H1 (cell line): ENCODE data around the gene PELI2. TPM values are rescaled to one million over a fixed set of nuclear protein-coding genes. Genes with fewer than 3 reads are reported as not detected.
A peak's percentile ranks its signal among the peaks of the same experiment; 100 is the strongest.

Source experiments
- CTCF ChIA-PET: fragments of 300-600 bp; sonication (Branson Sonifier 250); formaldehyde crosslinking; loops from one replicate; lab custom pipeline; 2021; ENCODE audit not compliant: partially characterized antibody; lab: Charles Lee
- POLR2A ChIA-PET: fragments of 300-600 bp; sonication (Branson Sonifier 250); formaldehyde crosslinking; loops from one replicate; lab custom pipeline; 2021; ENCODE audit warnings: inconsistent platforms; ENCODE audit not compliant: partially characterized antibody; lab: Charles Lee
- DNase-seq, 2 experiments: peaks; one replicate each; pipeline versions ENCODE4 v3.0.0 to v3.0.0-alpha.2; 2010 to 2022; ENCODE audit warnings: low spot score in 2 of 2, low read depth in 1 of 2, mixed read lengths in 1 of 2
- FAIRE-seq: peaks from 2 replicates; lab custom pipeline; 2011; peaks lifted over from hg19 to GRCh38; lab: Jason Lieb, UNC
- H2AFZ ChIP-seq: 2 replicates; pipeline ENCODE4 v1.8.1; 2012; ENCODE audit warnings: low read length, inconsistent platforms
- H2AK5ac ChIP-seq: 2 replicates; pipeline ENCODE4 v1.6.1; 2013; ENCODE audit warnings: low read depth, low read length
- H2BK120ac ChIP-seq: replicated peaks from 2 replicates; pipeline ENCODE3; 2013; ENCODE audit warnings: low read depth, low read length, inconsistent platforms
- H2BK12ac ChIP-seq: 2 replicates; pipeline ENCODE4 v1.6.1; 2013; ENCODE audit warnings: low read depth, low read length
- H2BK15ac ChIP-seq: 2 replicates; pipeline ENCODE4 v1.6.1; 2013; ENCODE audit warnings: low read length
- H2BK20ac ChIP-seq: 2 replicates; pipeline ENCODE4 v1.6.1; 2013; ENCODE audit warnings: low read length
- H2BK5ac ChIP-seq: 2 replicates; pipeline ENCODE4 v1.6.1; 2013; ENCODE audit warnings: low read depth, low read length
- H3K14ac ChIP-seq: 2 replicates; pipeline ENCODE4 v1.6.1; 2013; ENCODE audit warnings: inconsistent platforms; ENCODE audit not compliant: insufficient read length
- H3K18ac ChIP-seq: 2 replicates; pipeline ENCODE4 v1.6.1; 2013; ENCODE audit warnings: low read length; ENCODE audit errors: extremely low read depth
- H3K23ac ChIP-seq: 2 replicates; pipeline ENCODE4 v1.6.1; 2013; ENCODE audit warnings: inconsistent platforms; ENCODE audit not compliant: insufficient read length
- H3K23me2 ChIP-seq: 2 replicates; pipeline ENCODE4 v1.6.1; 2013; ENCODE audit warnings: low read depth, low read length
- H3K27ac ChIP-seq: 2 replicates; pipeline ENCODE4 v1.6.1; 2011; ENCODE audit warnings: low read depth, low read length, inconsistent platforms
- H3K27me3 ChIP-seq, 4 experiments: replicated peaks in 1 of 4; 1 replicate in 1 of 4; 2 replicates in 3 of 4; pipeline versions ENCODE4 v1.6.1 to v1.8.1; 2011 to 2013; ENCODE audit warnings: low read length in 3 of 4, mild to moderate bottlenecking in 3 of 4, inconsistent platforms in 2 of 4, mixed read lengths in 2 of 4, moderate library complexity in 1 of 4; ENCODE audit not compliant: control insufficient read depth in 3 of 4, insufficient read depth in 3 of 4; ENCODE audit errors: extremely low read depth in 1 of 4
- H3K36me3 ChIP-seq, 4 experiments: 2 replicates each; pipeline versions ENCODE4 v1.6.1 to v1.8.1; 2011 to 2013; ENCODE audit warnings: mild to moderate bottlenecking in 4 of 4, low read length in 3 of 4, moderate library complexity in 2 of 4, control low read depth in 1 of 4, inconsistent platforms in 1 of 4; ENCODE audit not compliant: insufficient read depth in 4 of 4, control insufficient read depth in 2 of 4
- H3K4ac ChIP-seq: replicated peaks from 2 replicates; pipeline ENCODE3; 2013; ENCODE audit warnings: low read length, low read depth, mixed read lengths, inconsistent platforms; ENCODE audit not compliant: insufficient read length
- H3K4me1 ChIP-seq, 4 experiments: replicated peaks in 1 of 4; 1 replicate in 1 of 4; 2 replicates in 3 of 4; pipeline versions ENCODE4 v1.6.1 to v1.8.1; 2011 to 2013; ENCODE audit warnings: low read length in 3 of 4, inconsistent platforms in 2 of 4, mixed read lengths in 1 of 4; ENCODE audit not compliant: insufficient read depth in 4 of 4, control insufficient read depth in 3 of 4
- H3K4me2 ChIP-seq, 2 experiments: 2 replicates each; pipeline versions ENCODE4 v1.6.1 to v1.8.1; 2011 to 2013; ENCODE audit warnings: low read depth in 2 of 2, low read length in 2 of 2, control low read depth in 1 of 2, inconsistent platforms in 1 of 2, mild to moderate bottlenecking in 1 of 2; ENCODE audit not compliant: insufficient read depth in 1 of 2
- H3K4me3 ChIP-seq, 4 experiments: fragments of 200-600, 300-600 bp in 1 of 4; sonication (generic), shearing (Covaris generic), sonication (Bioruptor Twin) in 1 of 4; 2 replicates each; pipeline versions ENCODE4 v1.5.1 to v1.8.1; 2011 to 2016; ENCODE audit warnings: low read length in 4 of 4, low read depth in 3 of 4, control low read depth in 2 of 4, inconsistent platforms in 2 of 4, mild to moderate bottlenecking in 2 of 4, mixed read lengths in 1 of 4, moderate library complexity in 1 of 4; ENCODE audit not compliant: insufficient read depth in 2 of 4; ENCODE audit errors: extremely low read depth in 1 of 4
- H3K56ac ChIP-seq: replicated peaks from 2 replicates; pipeline ENCODE3; 2013; ENCODE audit warnings: low read depth, mild to moderate bottlenecking, mixed read lengths, low read length, inconsistent platforms; ENCODE audit not compliant: insufficient read length
- H3K79me1 ChIP-seq: 2 replicates; pipeline ENCODE4 v1.6.1; 2013; ENCODE audit warnings: low read depth, low read length, control low read depth
- H3K79me2 ChIP-seq, 2 experiments: 2 replicates each; pipeline versions ENCODE4 v1.6.1 to v1.8.1; 2012 to 2013; ENCODE audit warnings: low read length in 2 of 2, mild to moderate bottlenecking in 2 of 2, inconsistent platforms in 1 of 2; ENCODE audit not compliant: insufficient read depth in 2 of 2, control insufficient read depth in 1 of 2
- H3K9ac ChIP-seq, 4 experiments: replicated peaks in 1 of 4; 1 replicate in 1 of 4; 2 replicates in 3 of 4; pipeline versions ENCODE4 v1.6.1 to v1.8.1; 2011 to 2013; ENCODE audit warnings: low read depth in 3 of 4, low read length in 3 of 4, control low read depth in 2 of 4, mild to moderate bottlenecking in 2 of 4, moderate library complexity in 2 of 4, inconsistent platforms in 1 of 4; ENCODE audit errors: extremely low read depth in 1 of 4
- H3K9me3 ChIP-seq, 2 experiments: 2 replicates each; pipeline versions ENCODE4 v1.6.1 to v1.8.1; 2012 to 2013; ENCODE audit warnings: mild to moderate bottlenecking in 2 of 2, moderate library complexity in 2 of 2, control low read depth in 1 of 2, inconsistent platforms in 1 of 2, low read depth in 1 of 2, low read length in 1 of 2, mixed read lengths in 1 of 2; ENCODE audit not compliant: insufficient read depth in 2 of 2
- H4K20me1 ChIP-seq, 2 experiments: replicated peaks in 1 of 2; 2 replicates each; pipeline versions ENCODE3 to v1.8.1; 2011 to 2013; ENCODE audit warnings: inconsistent platforms in 2 of 2, low read length in 2 of 2, mild to moderate bottlenecking in 1 of 2; ENCODE audit not compliant: insufficient read depth in 2 of 2, control insufficient read depth in 1 of 2
- H4K5ac ChIP-seq: 2 replicates; pipeline ENCODE4 v1.6.1; 2013; ENCODE audit warnings: low read length, low read depth, mixed read lengths, inconsistent platforms; ENCODE audit not compliant: insufficient read length
- H4K8ac ChIP-seq: 2 replicates; pipeline ENCODE4 v1.8.0; 2013; ENCODE audit warnings: mild to moderate bottlenecking, moderate library complexity, low read length, inconsistent platforms; ENCODE audit not compliant: insufficient read depth; ENCODE audit errors: extremely low read depth
- H4K91ac ChIP-seq: replicated peaks from 2 replicates; pipeline ENCODE3; 2013; ENCODE audit warnings: low read length, mixed read lengths, inconsistent platforms; ENCODE audit not compliant: insufficient read length
- CBX5 ChIP-seq: fragments of 300-800, 300-1000 bp; sonication (generic); IDR thresholded peaks from 2 replicates; pipeline ENCODE4 v1.7.1; 2016; ENCODE audit warnings: antibody characterized with exemption, low read length, low read depth
- CTCF ChIP-seq, 3 experiments: IDR thresholded peaks; 1 replicate in 2 of 3; 2 replicates in 1 of 3; pipeline versions ENCODE4 v1.5.1 to v1.6.1; 2011; ENCODE audit warnings: low read length in 3 of 3, mild to moderate bottlenecking in 3 of 3, inconsistent platforms in 2 of 3, low read depth in 1 of 3, moderate library complexity in 1 of 3; ENCODE audit not compliant: insufficient read depth in 1 of 3; ENCODE audit errors: control extremely low read depth in 1 of 3
- EP300 ChIP-seq, 2 experiments: IDR thresholded peaks; 1 replicate in 1 of 2; 2 replicates in 1 of 2; pipeline ENCODE4 v1.6.1; 2011 to 2012; ENCODE audit warnings: low read depth in 2 of 2, low read length in 2 of 2, mild to moderate bottlenecking in 2 of 2, borderline replicate concordance in 1 of 2, inconsistent platforms in 1 of 2, moderate library complexity in 1 of 2
- FOSL1 ChIP-seq: IDR thresholded peaks from 2 replicates; pipeline ENCODE4 v1.6.1; 2011; ENCODE audit warnings: mild to moderate bottlenecking, low read depth, low read length, moderate library complexity; ENCODE audit not compliant: insufficient read depth
- JUND ChIP-seq: IDR thresholded peaks from 2 replicates; pipeline ENCODE4 v1.6.1; 2011; ENCODE audit warnings: mild to moderate bottlenecking, improper control_type of control experiment, low read length
- KDM1A ChIP-seq: fragments of 200-600, 300-600 bp; sonication (generic); IDR thresholded peaks from 2 replicates; pipeline ENCODE4 v1.7.1; 2016; ENCODE audit warnings: mild to moderate bottlenecking, low read length, borderline replicate concordance
- POLR2AphosphoS5 ChIP-seq: IDR thresholded peaks from 2 replicates; pipeline ENCODE4 v1.6.1; 2011; ENCODE audit warnings: low read depth, low read length
- SP4 ChIP-seq: IDR thresholded peaks from 2 replicates; pipeline ENCODE4 v1.6.1; 2012; ENCODE audit warnings: low read length, inconsistent platforms
- WGBS, 2 experiments: shearing (Covaris generic) in 1 of 2; methylation state at CpG; one replicate each; pipeline versions ENCODE4 v1.1.6 to v1.1.7; 2013 to 2015; ENCODE audit warnings: low lambda C conversion rate in 2 of 2, mixed read lengths in 2 of 2, inconsistent platforms in 1 of 2, low coverage in 1 of 2, missing lambda C conversion rate in 1 of 2; ENCODE audit not compliant: insufficient replicate concordance in 2 of 2, insufficient coverage in 1 of 2, insufficient read length in 1 of 2; ENCODE audit errors: extremely low coverage in 1 of 2, missing lambda C conversion rate in 1 of 2; 5-methylcytosine and 5-hydroxymethylcytosine counted together
- polyA plus RNA-seq, 7 experiments: library from polyadenylated mRNA; depleted of rRNA in 3 of 7; stranded (reverse) in 5 of 7; unstranded in 2 of 7; fragments of >200 nt in 5 of 7; fragments of 200-250 nt in 2 of 7; gene quantifications; 1 replicate in 5 of 7; 2 replicates in 1 of 7; 4 replicates in 1 of 7; pipeline versions ENCODE4 v1.2.1 to v1.2.3, GENCODE V29; 2011 to 2013; ENCODE audit warnings: missing spikeins in 2 of 7, mixed read lengths in 2 of 7
- total RNA-seq: library from RNA; stranded (reverse); fragmentation: NEBNext Ultra II Directional; extraction: Animal tissue kit (Norgen Biotek cat#: 25700); gene quantifications from 2 replicates; pipeline ENCODE4 v1.2.1, GENCODE V29; 2021
- TF ChIP-seq, protein P1 (sequence below): IDR thresholded peaks from 2 replicates; pipeline ENCODE4 v1.6.1; 2011; ENCODE audit warnings: low read depth, mild to moderate bottlenecking, low read length; ENCODE audit not compliant: insufficient read depth
- TF ChIP-seq, protein P2 (sequence below): IDR thresholded peaks from 2 replicates; pipeline ENCODE4 v1.6.1; 2012; ENCODE audit warnings: inconsistent platforms

The PELI2 gene
- total and polyA plus RNA-seq, 2 of the 8 experiments (the other 6 are each of a cell fraction or from before 2014, with no cell fraction given), result 14.6 to 25.7 TPM

DNA sequence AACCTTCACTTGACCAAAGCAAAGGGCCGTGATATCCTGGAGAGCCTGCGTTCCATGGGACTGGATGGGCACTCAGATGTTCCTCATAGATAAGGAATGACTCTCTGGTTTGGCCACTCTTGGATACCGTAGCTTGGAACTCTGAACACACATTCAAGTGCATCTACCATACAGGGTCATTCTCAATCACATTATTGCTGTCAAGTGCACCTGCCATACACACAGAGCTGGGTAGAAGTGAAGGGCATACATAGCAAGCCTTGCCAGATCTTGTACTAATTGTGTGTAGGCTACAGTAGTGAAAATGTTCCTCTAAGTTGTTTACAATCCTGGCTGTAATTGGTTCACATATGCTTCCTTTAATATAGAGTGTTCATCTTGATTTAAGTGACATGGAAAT is 58.3 kb downstream of the PELI2 start:
- H3K79me1 ChIP-seq, result peaks cover 5% of the 10 kb centered on the region
- POLR2A ChIA-PET, result no interaction called here
- no peak overlapping the region for H3K23ac ChIP-seq
- no peak overlapping the region for H3K9ac ChIP-seq
- no peaks in the 10 kb centered on the region for H3K23me2 ChIP-seq
- no peaks in the 10 kb centered on the region for H3K27me3 ChIP-seq
- no peak overlapping the region for H3K14ac ChIP-seq
- H3K4me2 ChIP-seq, result no peak overlapping the region
- peak; percentile 45 for FAIRE-seq
- H4K20me1 ChIP-seq, result peaks cover 0 to 7% of the 10 kb centered on the region in 2 experiments
- CTCF ChIA-PET, result interaction anchor here (0.7 to 1.8 kb wide), 3 partner anchors 44 to 379 kb away, joined by 3 to 4 read pairs (median 4); no protein-coding TSS in a partner anchor
- H2BK120ac ChIP-seq, result no peak overlapping the region
- H4K5ac ChIP-seq, result no peak overlapping the region
- H2AFZ ChIP-seq, result no peak overlapping the region
- H3K36me3 ChIP-seq, result no peaks in the 10 kb centered on the region
- no peak overlapping the region for H2BK5ac ChIP-seq
- H2AK5ac ChIP-seq, result no peak overlapping the region
- H3K27ac ChIP-seq, result no peak overlapping the region
- no peak for DNase-seq
- no peak overlapping the region for H4K91ac ChIP-seq
- H2BK20ac ChIP-seq, result no peak overlapping the region
- H2BK12ac ChIP-seq, result no peak overlapping the region
- H3K18ac ChIP-seq, result no peak overlapping the region
- no peak overlapping the region for H3K56ac ChIP-seq
- H3K9me3 ChIP-seq, result no peaks in the 10 kb centered on the region
- no peak overlapping the region for H2BK15ac ChIP-seq
- H3K4me1 ChIP-seq, result peaks cover 0 to 9% (median 0%) of the 10 kb centered on the region in 4 experiments; a peak in 2 of 7 replicates
- H3K4ac ChIP-seq, result no peak overlapping the region
- H3K4me3 ChIP-seq, result no peak overlapping the region
- 91% methylated on average over 3 of the region's 3 CpGs; no CpG with 5 or more reads in 1 of the 2 experiments for WGBS, 2 experiments
- H4K8ac ChIP-seq, result no peak overlapping the region
- H3K79me2 ChIP-seq, result peaks cover 0 to 29% of the 10 kb centered on the region in 2 experiments; a peak in 2 of 4 replicates
- TF ChIP-seq, protein P1, sequence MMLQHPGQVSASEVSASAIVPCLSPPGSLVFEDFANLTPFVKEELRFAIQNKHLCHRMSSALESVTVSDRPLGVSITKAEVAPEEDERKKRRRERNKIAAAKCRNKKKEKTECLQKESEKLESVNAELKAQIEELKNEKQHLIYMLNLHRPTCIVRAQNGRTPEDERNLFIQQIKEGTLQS, result no peak
- no peak for TF ChIP-seq FOSL1
- no peak for TF ChIP-seq CBX5
- no peak for TF ChIP-seq KDM1A
- no peak for TF ChIP-seq CTCF (IDR thresholded peaks at IDR 0.05; ENCODE audit: control extremely low read depth in 1 of 3, insufficient read depth in 1 of 3, low read depth in 1 of 3, low read length in 3 of 3)
- TF ChIP-seq, protein P2, sequence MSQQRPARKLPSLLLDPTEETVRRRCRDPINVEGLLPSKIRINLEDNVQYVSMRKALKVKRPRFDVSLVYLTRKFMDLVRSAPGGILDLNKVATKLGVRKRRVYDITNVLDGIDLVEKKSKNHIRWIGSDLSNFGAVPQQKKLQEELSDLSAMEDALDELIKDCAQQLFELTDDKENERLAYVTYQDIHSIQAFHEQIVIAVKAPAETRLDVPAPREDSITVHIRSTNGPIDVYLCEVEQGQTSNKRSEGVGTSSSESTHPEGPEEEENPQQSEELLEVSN, result no peak
- TF ChIP-seq SP4, result no peak
- no peak for TF ChIP-seq EP300 (IDR thresholded peaks at IDR 0.05; ENCODE audit: borderline replicate concordance in 1 of 2, low read depth in 2 of 2, low read length in 2 of 2)
- no peak for TF ChIP-seq JUND
- TF ChIP-seq POLR2AphosphoS5, result no peak
